NT2/D1 (cell line): ENCODE results near the gene NPAS1.

Experiments
- DNase-seq: peaks from one replicate; pipeline ENCODE4 v3.0.0-alpha.2; 2011; ENCODE audit warnings: low read depth, low spot score
- H3K27me3 ChIP-seq: 2 replicates; pipeline ENCODE4 v1.6.0; 2011; ENCODE audit warnings: mild to moderate bottlenecking; ENCODE audit not compliant: insufficient read length, insufficient read depth
- H3K36me3 ChIP-seq: 2 replicates; pipeline ENCODE4 v1.6.1; 2011; ENCODE audit warnings: mild to moderate bottlenecking, low read length, mixed read lengths; ENCODE audit not compliant: insufficient read depth, insufficient read length
- H3K4me1 ChIP-seq: 2 replicates; pipeline ENCODE4 v1.5.1; 2011; ENCODE audit not compliant: insufficient read depth, insufficient read length
- H3K4me3 ChIP-seq: 2 replicates; pipeline ENCODE4 v1.5.1; 2011; ENCODE audit warnings: low read depth; ENCODE audit not compliant: insufficient read length
- H3K9ac ChIP-seq: 2 replicates; pipeline ENCODE4 v1.6.0; 2011; ENCODE audit warnings: low read depth; ENCODE audit not compliant: insufficient read length
- H3K9me3 ChIP-seq: 2 replicates; pipeline ENCODE4 v1.5.1; 2011; ENCODE audit warnings: mild to moderate bottlenecking, low read length; ENCODE audit not compliant: insufficient read depth
- SUZ12 ChIP-seq: IDR thresholded peaks from 2 replicates; pipeline ENCODE4 v1.6.1; 2011; ENCODE audit not compliant: insufficient read length, insufficient read depth; ENCODE audit errors: extremely low read depth
- YY1 ChIP-seq: IDR thresholded peaks from 2 replicates; pipeline ENCODE4 v1.6.1; 2011; ENCODE audit not compliant: insufficient read length, insufficient read depth
- ZNF274 ChIP-seq: IDR thresholded peaks from 2 replicates; pipeline ENCODE4 v1.6.1; 2011; ENCODE audit warnings: mild to moderate bottlenecking, low read depth, low read length

NPAS1 gene

GRCh38 chr19:47032171-47032811 lies 12.7 kb downstream of the NPAS1 start:
- Histone ChIP-seq H3K9ac (no peak overlapping the region), H3K27me3 (no peaks in the 10 kb centered on the region), H3K36me3 (no peaks in the 10 kb centered on the region), H3K4me3 (no peak overlapping the region), H3K4me1 (peaks cover 4% of the 10 kb centered on the region), H3K9me3 (no peaks in the 10 kb centered on the region)
- no peak for TF ChIP-seq YY1
- no peak for TF ChIP-seq ZNF274
- no peak for TF ChIP-seq SUZ12
- DNase-seq: no peak

GRCh38 chr19:47035127-47036096 lies 15.8 kb downstream of the NPAS1 start:
- Histone ChIP-seq H3K9me3 (no peaks in the 10 kb centered on the region), H3K36me3 (no peaks in the 10 kb centered on the region), H3K4me1 (peaks cover 7% of the 10 kb centered on the region), H3K9ac (peak overlapping the region; percentile 36), H3K27me3 (no peaks in the 10 kb centered on the region), H3K4me3 (peak overlapping the region; percentile 33)
- peak; percentile 49 for DNase-seq
- TF ChIP-seq SUZ12 (no peak), YY1 (peak; percentile 9)

- TF ChIP-seq SUZ12: no peak
- no peak for TF ChIP-seq ZNF274
- TF ChIP-seq YY1: no peak
- Histone ChIP-seq H3K27me3 (no peaks in the 10 kb centered on the region), H3K9ac (peak overlapping the region; percentile 26), H3K4me1 (peaks cover 7% of the 10 kb centered on the region), H3K4me3 (no peak overlapping the region), H3K9me3 (no peaks in the 10 kb centered on the region), H3K36me3 (no peaks in the 10 kb centered on the region)
- DNase-seq: no peak
Observed at GRCh38 chr19:47036097-47036651, 16.5 kb downstream of the NPAS1 start.

GRCh38 chr19:47037766-47038165 lies 18.1 kb downstream of the NPAS1 start:
- Histone ChIP-seq H3K36me3 (peaks cover 2% of the 10 kb centered on the region), H3K9ac (no peak overlapping the region), H3K4me3 (no peak overlapping the region), H3K9me3 (no peaks in the 10 kb centered on the region), H3K27me3 (no peaks in the 10 kb centered on the region), H3K4me1 (peaks cover 2% of the 10 kb centered on the region)
- TF ChIP-seq YY1: no peak
- TF ChIP-seq SUZ12: no peak
- no peak for DNase-seq

- no peaks in the 10 kb centered on the region for H3K27me3 ChIP-seq
- H3K9me3 ChIP-seq: no peaks in the 10 kb centered on the region
- H3K36me3 ChIP-seq: peaks cover 2% of the 10 kb centered on the region
- H3K4me1 ChIP-seq: peaks cover 2% of the 10 kb centered on the region
- H3K9ac ChIP-seq: no peak overlapping the region
- no peak overlapping the region for H3K4me3 ChIP-seq
- TF ChIP-seq YY1 (no peak), ZNF274 (no peak), SUZ12 (no peak)
- DNase-seq: no peak
Observed at GRCh38 chr19:47039239-47039874, 19.7 kb downstream of the NPAS1 start.

GRCh38 chr19:47040869-47041268 lies 21.2 kb downstream of the NPAS1 start:
- Histone ChIP-seq H3K36me3 (peaks cover 4% of the 10 kb centered on the region), H3K4me3 (no peak overlapping the region), H3K9me3 (no peaks in the 10 kb centered on the region), H3K4me1 (peaks cover 2% of the 10 kb centered on the region), H3K27me3 (no peaks in the 10 kb centered on the region), H3K9ac (no peak overlapping the region)
- no peak for TF ChIP-seq YY1
- TF ChIP-seq SUZ12: no peak
- TF ChIP-seq ZNF274: no peak
- DNase-seq: no peak
